Gastroesophageal sphincter (tissue), 4 donors: ENCODE results near the gene SMPDL3A. TPM values are rescaled to one million over a fixed set of nuclear protein-coding genes. Genes with fewer than 3 reads are reported as not detected.

Experiments used
- ATAC-seq: fragments of 150-250 bp; one replicate; pipeline ENCODE4 v1.9.1; 2016; ENCODE audit warnings: mild to moderate bottlenecking, moderate library complexity
- H3K27ac ChIP-seq, 4 donors: fragments of 200-600 bp; sonication (generic) in 3 of 4; 1 replicate in 3 of 4; 2 replicates in 1 of 4; pipeline ENCODE4 v1.5.1; 2016 to 2019
- H3K27me3 ChIP-seq: fragments of 200-600 bp; sonication (generic); one replicate; pipeline ENCODE4 v1.5.1; 2019
- H3K36me3 ChIP-seq, 2 donors: fragments of 200-600 bp; sonication (generic); one replicate each; pipeline ENCODE4 v1.5.1; 2019; ENCODE audit warnings: control low read depth in 1 of 2
- H3K4me1 ChIP-seq, 3 donors: fragments of 200-600 bp; sonication (generic); 1 replicate in 2 of 3; 2 replicates in 1 of 3; pipeline ENCODE4 v1.5.1; 2016 to 2019; ENCODE audit warnings: control low read depth in 2 of 3
- H3K4me3 ChIP-seq, 2 donors: fragments of 200-600 bp; sonication (generic); one replicate each; pipeline ENCODE4 v1.5.1; 2019; ENCODE audit warnings: mild to moderate bottlenecking in 1 of 2, moderate library complexity in 1 of 2
- H3K9me3 ChIP-seq, 3 donors: fragments of 200-600 bp; sonication (generic); one replicate each; pipeline ENCODE4 v1.5.1; 2017 to 2019; ENCODE audit warnings: control low read depth in 2 of 3
- CTCF ChIP-seq, 4 experiments: fragments of 200-600 bp in 2 of 4; fragments of 450-650 bp in 2 of 4; sonication (generic) in 1 of 4; IDR thresholded peaks; one replicate each; pipeline ENCODE4 v1.5.1; 2017 to 2019; ENCODE audit warnings: antibody characterized with exemption in 4 of 4, mild to moderate bottlenecking in 2 of 4, moderate library complexity in 2 of 4
- EP300 ChIP-seq: sonication (generic); formaldehyde crosslinking; IDR thresholded peaks from one replicate; pipeline ENCODE4 v1.6.1; 2017; ENCODE audit warnings: antibody characterized with exemption, mild to moderate bottlenecking
- POLR2A ChIP-seq, 2 donors: fragments of 450-650 bp; IDR thresholded peaks; one replicate each; pipeline ENCODE4 v1.6.1; 2017; ENCODE audit warnings: antibody characterized with exemption in 2 of 2, mild to moderate bottlenecking in 2 of 2, moderate library complexity in 1 of 2
- POLR2AphosphoS5 ChIP-seq: sonication (generic); formaldehyde crosslinking; IDR thresholded peaks from one replicate; pipeline ENCODE4 v1.6.1; 2017; ENCODE audit warnings: antibody characterized with exemption
- WGBS, 2 donors: methylation state at CpG; one replicate each; pipeline ENCODE4 v1.1.5; 2018; ENCODE audit warnings: low coverage in 1 of 2; 5-methylcytosine and 5-hydroxymethylcytosine counted together
- total RNA-seq, 4 donors: library from RNA; depleted of rRNA; stranded (reverse); fragments of >200 nt; gene quantifications; one replicate each; pipeline ENCODE4 v1.1.0, GENCODE V29; 2016

The SMPDL3A gene
- total RNA-seq, 4 donors from 2014 or later: 6.5 to 11.5 (median 8.0) TPM

GRCh38 chr6:122783401-122783800 lies 5.7 kb upstream of the SMPDL3A start:
- WGBS, 2 donors: 76 to 79% methylated on average over 4 of the region's 4 CpGs
- ATAC-seq: no peak
- H3K4me1 ChIP-seq: peaks cover 0 to 4% (median 2%) of the 10 kb centered on the region in 3 donors
- H3K27ac ChIP-seq: no peak overlapping the region
- no peaks in the 10 kb centered on the region for H3K36me3 ChIP-seq
- no peak overlapping the region for H3K4me3 ChIP-seq
- H3K9me3 ChIP-seq: no peaks in the 10 kb centered on the region
- H3K27me3 ChIP-seq: peaks cover 14% of the 10 kb centered on the region
- no peak for TF ChIP-seq EP300
- TF ChIP-seq POLR2AphosphoS5: no peak
- no peak for TF ChIP-seq POLR2A (IDR thresholded peaks at IDR 0.05)
- TF ChIP-seq CTCF (IDR thresholded peaks at IDR 0.05): no peak

GRCh38 chr6:122785891-122786290 lies 3.2 kb upstream of the SMPDL3A start:
- Histone ChIP-seq H3K27me3 (no peaks in the 10 kb centered on the region), H3K27ac (no peak overlapping the region), H3K9me3 (no peaks in the 10 kb centered on the region), H3K4me1 (peaks cover 0 to 19% (median 10%) of the 10 kb centered on the region in 3 donors), H3K4me3 (no peak overlapping the region), H3K36me3 (no peaks in the 10 kb centered on the region)
- no peak for TF ChIP-seq POLR2AphosphoS5
- no peak for TF ChIP-seq EP300
- TF ChIP-seq POLR2A (IDR thresholded peaks at IDR 0.05): no peak
- no peak for TF ChIP-seq CTCF (IDR thresholded peaks at IDR 0.05)
- 88 to 94% methylated on average over 1 of the region's 1 CpG for WGBS, 2 donors
- no peak for ATAC-seq

GRCh38 chr6:122787721-122788120 lies 1.3 kb upstream of the SMPDL3A start:
- 79 to 89% methylated on average over 4 of the region's 4 CpGs for WGBS, 2 donors
- Histone ChIP-seq H3K9me3 (no peaks in the 10 kb centered on the region), H3K27me3 (no peaks in the 10 kb centered on the region), H3K36me3 (no peaks in the 10 kb centered on the region), H3K27ac (peak overlapping the region in 1 of 4 donors; percentile 98), H3K4me1 (peaks cover 0 to 22% (median 11%) of the 10 kb centered on the region in 3 donors), H3K4me3 (no peak overlapping the region)
- TF ChIP-seq CTCF (IDR thresholded peaks at IDR 0.05): no peak
- TF ChIP-seq EP300: no peak
- TF ChIP-seq POLR2A (IDR thresholded peaks at IDR 0.05): no peak
- TF ChIP-seq POLR2AphosphoS5: no peak
- no peak for ATAC-seq

GRCh38 chr6:122788208-122788607 lies 850 bp upstream of the SMPDL3A start:
- peak overlapping the region in 1 of 2 donors; percentile 72 for H3K4me3 ChIP-seq
- ATAC-seq: no peak

More at GRCh38 chr6:122788208-122788607, 850 bp upstream of the SMPDL3A start:
- Histone ChIP-seq H3K36me3 (no peaks in the 10 kb centered on the region), H3K27me3 (no peaks in the 10 kb centered on the region), H3K4me1 (peaks cover 0 to 22% (median 11%) of the 10 kb centered on the region in 3 donors), H3K27ac (peak overlapping the region; percentile 64 to 98 (median 95)), H3K9me3 (no peaks in the 10 kb centered on the region)
- WGBS, 2 donors: 56 to 68% methylated on average over 5 to 6 of the region's 6 CpGs
- TF ChIP-seq EP300 (no peak), CTCF (IDR thresholded peaks at IDR 0.05) (no peak), POLR2AphosphoS5 (no peak), POLR2A (IDR thresholded peaks at IDR 0.05) (no peak)
